Left ventricle myocardium inferior (tissue), 1 donor: ENCODE measurements around the gene ZNF684. TPM values are rescaled to one million over a fixed set of nuclear protein-coding genes. Genes with fewer than 3 reads are reported as not detected.
A peak's percentile ranks its signal among the peaks of the same experiment; 100 is the strongest.

Experiments used
- DNase-seq: peaks from one replicate; pipeline ENCODE4 v3.0.0-alpha.2; 2020
- H3K27ac ChIP-seq: fragments of 200-600 bp; replicated peaks from 2 replicates; pipeline ENCODE4 v1.8.0; 2021
- H3K27me3 ChIP-seq: fragments of 200-600 bp; 2 replicates; pipeline ENCODE4 v1.8.0; 2021; ENCODE audit warnings: low read depth
- H3K36me3 ChIP-seq: fragments of 200-600 bp; 2 replicates; pipeline ENCODE4 v1.8.0; 2021
- H3K4me1 ChIP-seq: fragments of 200-600 bp; 2 replicates; pipeline ENCODE4 v1.8.0; 2021
- H3K4me3 ChIP-seq: fragments of 200-600 bp; 2 replicates; pipeline ENCODE4 v1.8.0; 2021; ENCODE audit warnings: mild to moderate bottlenecking, moderate library complexity
- H3K9me3 ChIP-seq: fragments of 200-600 bp; replicated peaks from 2 replicates; pipeline ENCODE4 v1.8.0; 2021
- CTCF ChIP-seq: fragments of 200-600 bp; IDR thresholded peaks from 2 replicates; pipeline ENCODE4 v1.8.0; 2021; ENCODE audit warnings: antibody characterized with exemption, mild to moderate bottlenecking, borderline replicate concordance
- intact Hi-C: fragments of 100-400 bp; cut with micrococcal nuclease; formaldehyde crosslinking; loops from one replicate; pipeline ENCODE4 v1.11.0; 2022
- total RNA-seq: library from RNA; stranded (reverse); fragmentation: NEBNext Ultra II Directional; extraction: Animal tissue kit (Norgen Biotek cat#: 25700); gene quantifications from one replicate; pipeline ENCODE4 v1.2.1, GENCODE V29; 2021
- donor health status: DM: no; HTN: yes; CAD: no; lungs with severe emphysema.

The ZNF684 gene
- total RNA-seq, 1 donor from 2014 or later, result 7.8 TPM

- intact Hi-C loops, result no loop called here
- DNase-seq, result no peak
- no peak overlapping the region for H3K4me3 ChIP-seq
- H3K27me3 ChIP-seq, result no peaks in the 10 kb centered on the region
- no peak for TF ChIP-seq CTCF
- no peak overlapping the region for H3K27ac ChIP-seq
- peaks cover 9% of the 10 kb centered on the region for H3K9me3 ChIP-seq
- no peaks in the 10 kb centered on the region for H3K4me1 ChIP-seq
- no peaks in the 10 kb centered on the region for H3K36me3 ChIP-seq
Measured at GRCh38 chr1:40575336-40575735, 43.9 kb downstream of the ZNF684 start.

- peaks cover 6% of the 10 kb centered on the region for H3K9me3 ChIP-seq
- intact Hi-C loops, result no loop called here
- no peak overlapping the region for H3K27ac ChIP-seq
- no peaks in the 10 kb centered on the region for H3K36me3 ChIP-seq
- no peak for DNase-seq
- TF ChIP-seq CTCF, result no peak
- peaks cover 4% of the 10 kb centered on the region for H3K4me1 ChIP-seq
- no peak overlapping the region for H3K4me3 ChIP-seq
- H3K27me3 ChIP-seq, result peaks cover 5% of the 10 kb centered on the region
Measured at GRCh38 chr1:40582116-40582515, 50.7 kb downstream of the ZNF684 start.

- no peak for TF ChIP-seq CTCF
- no peaks in the 10 kb centered on the region for H3K36me3 ChIP-seq
- intact Hi-C loops, result no loop called here
- no peaks in the 10 kb centered on the region for H3K9me3 ChIP-seq
- H3K27ac ChIP-seq, result no peak overlapping the region
- peaks cover 4% of the 10 kb centered on the region for H3K4me1 ChIP-seq
- peaks cover 5% of the 10 kb centered on the region for H3K27me3 ChIP-seq
- H3K4me3 ChIP-seq, result no peak overlapping the region
- no peak for DNase-seq
Measured at GRCh38 chr1:40583980-40584379, 52.5 kb downstream of the ZNF684 start.

GRCh38 chr1:40588586-40588985 is 57.1 kb downstream of the ZNF684 start:
- DNase-seq, result no peak
- peaks cover 5% of the 10 kb centered on the region for H3K27me3 ChIP-seq
- H3K4me1 ChIP-seq, result peaks cover 4% of the 10 kb centered on the region
- H3K4me3 ChIP-seq, result no peak overlapping the region
- intact Hi-C loops, result no loop called here
- no peaks in the 10 kb centered on the region for H3K9me3 ChIP-seq
- no peaks in the 10 kb centered on the region for H3K36me3 ChIP-seq
- no peak for TF ChIP-seq CTCF
- no peak overlapping the region for H3K27ac ChIP-seq

GRCh38 chr1:40592107-40592803 is 60.8 kb downstream of the ZNF684 start:
- Histone ChIP-seq H3K9me3 (no peaks in the 10 kb centered on the region), H3K4me3 (no peak overlapping the region), H3K27ac (no peak overlapping the region), H3K27me3 (no peaks in the 10 kb centered on the region), H3K36me3 (no peaks in the 10 kb centered on the region), H3K4me1 (peaks cover 4% of the 10 kb centered on the region)
- peak; percentile 52 for TF ChIP-seq CTCF
- intact Hi-C loops, result no loop called here
- DNase-seq, result no peak
